Peyer's patch (tissue), 4 donors: ENCODE measurements around the gene INF2.

Source experiments
- POLR2A ChIP-seq, 2 donors: fragments of 450-650 bp; IDR thresholded peaks; one replicate each; pipeline ENCODE4 v1.5.1; 2017; ENCODE audit warnings: antibody characterized with exemption in 2 of 2, mild to moderate bottlenecking in 2 of 2, moderate library complexity in 2 of 2
- TF ChIP-seq, protein P1 (sequence below), 6 experiments: fragments of 450-650 bp in 4 of 6; fragments of 200-600 bp in 2 of 6; sonication (generic) in 1 of 6; IDR thresholded peaks; one replicate each; pipeline ENCODE4 v1.5.1; 2017 to 2019; ENCODE audit warnings: antibody characterized with exemption in 6 of 6, mild to moderate bottlenecking in 3 of 6, moderate library complexity in 1 of 6

DNA sequence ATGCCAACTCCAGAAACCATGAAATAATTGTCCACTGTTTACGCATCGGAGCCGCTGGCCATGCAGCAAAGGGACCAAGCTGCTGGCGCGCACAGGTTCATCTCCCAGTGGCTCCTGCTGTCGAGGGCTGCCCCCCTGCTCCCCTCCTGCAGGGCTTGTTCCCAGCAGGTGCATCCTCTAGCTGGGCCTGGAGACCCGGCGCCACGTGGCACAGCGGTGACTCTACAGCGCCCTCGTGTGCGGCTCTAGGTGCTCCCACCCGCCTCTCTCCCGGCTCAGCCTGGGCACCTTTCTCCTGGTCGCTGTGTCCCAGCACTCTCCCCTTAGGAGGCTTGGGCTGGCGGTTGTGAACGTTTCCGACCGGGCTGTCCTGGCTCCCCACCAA lies 37.5 kb upstream of the INF2 start:
- TF ChIP-seq, protein P1, sequence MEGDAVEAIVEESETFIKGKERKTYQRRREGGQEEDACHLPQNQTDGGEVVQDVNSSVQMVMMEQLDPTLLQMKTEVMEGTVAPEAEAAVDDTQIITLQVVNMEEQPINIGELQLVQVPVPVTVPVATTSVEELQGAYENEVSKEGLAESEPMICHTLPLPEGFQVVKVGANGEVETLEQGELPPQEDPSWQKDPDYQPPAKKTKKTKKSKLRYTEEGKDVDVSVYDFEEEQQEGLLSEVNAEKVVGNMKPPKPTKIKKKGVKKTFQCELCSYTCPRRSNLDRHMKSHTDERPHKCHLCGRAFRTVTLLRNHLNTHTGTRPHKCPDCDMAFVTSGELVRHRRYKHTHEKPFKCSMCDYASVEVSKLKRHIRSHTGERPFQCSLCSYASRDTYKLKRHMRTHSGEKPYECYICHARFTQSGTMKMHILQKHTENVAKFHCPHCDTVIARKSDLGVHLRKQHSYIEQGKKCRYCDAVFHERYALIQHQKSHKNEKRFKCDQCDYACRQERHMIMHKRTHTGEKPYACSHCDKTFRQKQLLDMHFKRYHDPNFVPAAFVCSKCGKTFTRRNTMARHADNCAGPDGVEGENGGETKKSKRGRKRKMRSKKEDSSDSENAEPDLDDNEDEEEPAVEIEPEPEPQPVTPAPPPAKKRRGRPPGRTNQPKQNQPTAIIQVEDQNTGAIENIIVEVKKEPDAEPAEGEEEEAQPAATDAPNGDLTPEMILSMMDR (IDR thresholded peaks at IDR 0.05): no peak
- TF ChIP-seq POLR2A (IDR thresholded peaks at IDR 0.05): no peak
